Gastrocnemius medialis (tissue), 4 donors: ENCODE results near the gene HDAC4. TPM values are rescaled to one million over a fixed set of nuclear protein-coding genes. Genes with fewer than 3 reads are reported as not detected.

Source experiments
- ATAC-seq, 2 donors: fragments of 150-250 bp; one replicate each; pipeline ENCODE4 v1.9.1; 2016
- DNase-seq, 2 donors: peaks; one replicate each; pipeline ENCODE4 v3.0.0-alpha.2; 2019
- H3K27ac ChIP-seq, 4 donors: fragments of 200-600 bp; sonication (generic); 1 replicate in 1 of 4; 2 replicates in 3 of 4; pipeline ENCODE4 v1.5.1; 2016 to 2018; ENCODE audit warnings: mild to moderate bottlenecking in 2 of 4, moderate library complexity in 1 of 4
- H3K27me3 ChIP-seq, 3 donors: fragments of 200-600 bp; sonication (generic) in 2 of 3; 1 replicate in 1 of 3; 2 replicates in 2 of 3; pipeline versions ENCODE4 v1.5.1 to v1.6.0; 2016 to 2019; ENCODE audit warnings: mild to moderate bottlenecking in 1 of 3, moderate library complexity in 1 of 3
- H3K36me3 ChIP-seq, 2 donors: fragments of 200-600 bp; sonication (generic) in 1 of 2; one replicate each; pipeline ENCODE4 v1.5.1; 2017 to 2018
- H3K4me1 ChIP-seq, 2 donors: fragments of 200-600 bp; sonication (generic) in 1 of 2; one replicate each; pipeline ENCODE4 v1.5.1; 2016 to 2017; ENCODE audit warnings: mild to moderate bottlenecking in 2 of 2
- H3K4me3 ChIP-seq, 4 donors: fragments of 200-600 bp; sonication (generic) in 3 of 4; 1 replicate in 1 of 4; 2 replicates in 3 of 4; pipeline ENCODE4 v1.5.1; 2016 to 2019; ENCODE audit warnings: mild to moderate bottlenecking in 2 of 4
- H3K9me3 ChIP-seq, 3 donors: fragments of 200-600 bp; sonication (generic) in 2 of 3; 1 replicate in 1 of 3; 2 replicates in 2 of 3; pipeline ENCODE4 v1.5.1; 2016 to 2019
- CTCF ChIP-seq, 5 experiments: fragments of 450-650 bp in 3 of 5; fragments of 200-600 bp in 2 of 5; sonication (generic) in 2 of 5; IDR thresholded peaks in 4 of 5; conservative IDR thresholded peaks in 1 of 5; 1 replicate in 4 of 5; 2 replicates in 1 of 5; pipeline ENCODE4 v1.5.1; 2016 to 2019; ENCODE audit warnings: antibody characterized with exemption in 5 of 5, mild to moderate bottlenecking in 3 of 5, moderate library complexity in 3 of 5
- POLR2A ChIP-seq, 2 donors: fragments of 450-650 bp; IDR thresholded peaks; one replicate each; pipeline ENCODE4 v1.6.1; 2017; ENCODE audit warnings: antibody characterized with exemption in 2 of 2, mild to moderate bottlenecking in 2 of 2, moderate library complexity in 2 of 2
- in situ Hi-C, 4 donors: fragments of 200-750 bp; cut with MboI; loops; one replicate each; pipeline versions ENCODE4 v1.15.0 to v1.8.0; 2017; ENCODE audit warnings: low sequenced_read_pairs in 4 of 4
- intact Hi-C: fragments of 100-400 bp; cut with DNase I; formaldehyde crosslinking; loops from one replicate; pipeline ENCODE4 v1.15.1; 2023; ENCODE audit warnings: low total_unique reads
- total RNA-seq, 4 donors: library from RNA; depleted of rRNA; stranded (reverse); fragments of >200 nt; gene quantifications; one replicate each; pipeline versions ENCODE4 v1.1.0 to v1.2.3, GENCODE V29; 2016

HDAC4 gene
- total RNA-seq, 4 donors from 2014 or later = 23.6 to 257 (median 119) TPM

- Histone ChIP-seq H3K4me3 (no peak overlapping the region), H3K36me3 (no peaks in the 10 kb centered on the region), H3K27me3 (no peaks in the 10 kb centered on the region), H3K9me3 (no peaks in the 10 kb centered on the region), H3K4me1 (peaks cover 8 to 9% of the 10 kb centered on the region in 2 donors), H3K27ac (no peak overlapping the region)
- in situ Hi-C loops = loop anchor here in 1 of 4 donors (10.0 kb wide), 1 partner anchor 54 kb away; no protein-coding TSS in a partner anchor
- intact Hi-C loops = no loop called here
- no peak for DNase-seq
- ATAC-seq = no peak
- TF ChIP-seq POLR2A (IDR thresholded peaks at IDR 0.05) (no peak), CTCF (IDR thresholded peaks at IDR 0.05 in 4 of 5, conservative IDR thresholded peaks at IDR 0.05 in 1 of 5) (no peak)
These were observed 12.3 kb downstream of the HDAC4 start for GRCh38 chr2:239388236-239389151.

- peaks cover 1 to 2% of the 10 kb centered on the region in 2 donors for H3K4me1 ChIP-seq
- ATAC-seq (no peak), DNase-seq (no peak)
- intact Hi-C loops (no loop called here), in situ Hi-C loops (loop anchor here in 1 of 4 donors (10.0 kb wide), 1 partner anchor 53 kb away; no protein-coding TSS in a partner anchor)
- H3K9me3 ChIP-seq = no peaks in the 10 kb centered on the region
- no peaks in the 10 kb centered on the region for H3K36me3 ChIP-seq
- H3K27ac ChIP-seq = no peak overlapping the region
- no peak for TF ChIP-seq POLR2A (IDR thresholded peaks at IDR 0.05)
- H3K4me3 ChIP-seq = no peak overlapping the region
- no peaks in the 10 kb centered on the region for H3K27me3 ChIP-seq
These were observed 13.0 kb downstream of the HDAC4 start for GRCh38 chr2:239387811-239388210.

- Histone ChIP-seq H3K36me3 (no peaks in the 10 kb centered on the region), H3K4me3 (no peak overlapping the region), H3K4me1 (no peaks in the 10 kb centered on the region), H3K9me3 (no peaks in the 10 kb centered on the region), H3K27ac (no peak overlapping the region), H3K27me3 (no peaks in the 10 kb centered on the region)
- DNase-seq (no peak), ATAC-seq (no peak)
- in situ Hi-C loops (loop anchor here in 1 of 4 donors (10.0 kb wide), 1 partner anchor 52 kb away; no protein-coding TSS in a partner anchor), intact Hi-C loops (no loop called here)
- no peak for TF ChIP-seq CTCF (IDR thresholded peaks at IDR 0.05 in 4 of 5, conservative IDR thresholded peaks at IDR 0.05 in 1 of 5)
- TF ChIP-seq POLR2A (IDR thresholded peaks at IDR 0.05) = no peak
These were observed 13.9 kb downstream of the HDAC4 start for GRCh38 chr2:239386872-239387445.

- DNase-seq (no peak), ATAC-seq (no peak)
- Histone ChIP-seq H3K9me3 (no peaks in the 10 kb centered on the region), H3K4me3 (no peak overlapping the region), H3K4me1 (no peaks in the 10 kb centered on the region), H3K36me3 (no peaks in the 10 kb centered on the region), H3K27me3 (no peaks in the 10 kb centered on the region), H3K27ac (no peak overlapping the region)
- TF ChIP-seq POLR2A (IDR thresholded peaks at IDR 0.05) (no peak), CTCF (IDR thresholded peaks at IDR 0.05 in 4 of 5, conservative IDR thresholded peaks at IDR 0.05 in 1 of 5) (no peak)
- intact Hi-C loops (no loop called here), in situ Hi-C loops (loop anchor here in 1 of 4 donors (10.0 kb wide), 1 partner anchor 51 kb away; no protein-coding TSS in a partner anchor)
These were observed 14.7 kb downstream of the HDAC4 start for GRCh38 chr2:239386001-239386670.
